ENCODE data around the gene RIMS1.
A peak's percentile ranks its signal among the peaks of the same experiment; 100 is the strongest.
"Not testable (repeated sequence)": the region's sequence is repeated elsewhere in the genome, so short reads cannot be mapped to it uniquely, and the experiment has no call there.

RIMS1 gene

GRCh38 chr6:72246926-72247325, 360.6 kb downstream of the RIMS1 start:
- DNase-seq: no peak

DNA sequence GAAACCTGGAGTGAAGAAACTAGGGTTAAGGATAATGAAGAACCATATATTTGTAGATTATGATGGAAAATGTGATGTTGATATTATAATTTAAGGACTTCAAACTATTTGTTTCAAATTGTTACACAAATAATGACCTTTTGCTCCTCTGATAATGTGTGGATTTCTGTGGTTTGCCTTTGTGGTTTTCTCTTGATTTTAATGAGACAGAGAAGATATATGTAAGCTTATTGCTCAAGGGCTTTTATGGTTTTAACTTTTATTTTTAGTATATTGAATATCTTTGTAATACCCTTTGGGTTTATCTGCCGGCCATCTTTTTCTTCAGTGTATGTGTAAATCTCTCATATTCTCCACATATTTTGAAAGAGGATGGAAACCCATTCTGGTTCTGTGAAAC, 362.3 kb downstream of the RIMS1 start:
- no peak for DNase-seq

DNA sequence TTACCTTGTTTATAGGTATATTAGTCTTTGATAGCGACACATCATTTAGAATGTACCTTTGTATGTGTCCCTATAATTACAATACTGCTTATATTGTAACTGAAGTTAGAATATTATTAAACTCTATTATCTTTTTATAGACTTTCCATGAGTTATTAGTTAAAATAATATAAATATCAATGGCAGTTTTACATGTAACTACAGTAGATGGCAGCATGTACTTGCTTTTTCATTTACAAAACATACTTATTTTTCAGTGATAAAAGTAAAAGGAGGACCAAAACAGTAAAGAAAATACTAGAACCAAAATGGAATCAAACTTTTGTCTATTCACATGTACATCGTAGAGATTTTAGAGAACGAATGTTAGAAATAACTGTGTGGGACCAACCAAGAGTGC, 364.3 kb downstream of the RIMS1 start:
- no peak for DNase-seq

DNA sequence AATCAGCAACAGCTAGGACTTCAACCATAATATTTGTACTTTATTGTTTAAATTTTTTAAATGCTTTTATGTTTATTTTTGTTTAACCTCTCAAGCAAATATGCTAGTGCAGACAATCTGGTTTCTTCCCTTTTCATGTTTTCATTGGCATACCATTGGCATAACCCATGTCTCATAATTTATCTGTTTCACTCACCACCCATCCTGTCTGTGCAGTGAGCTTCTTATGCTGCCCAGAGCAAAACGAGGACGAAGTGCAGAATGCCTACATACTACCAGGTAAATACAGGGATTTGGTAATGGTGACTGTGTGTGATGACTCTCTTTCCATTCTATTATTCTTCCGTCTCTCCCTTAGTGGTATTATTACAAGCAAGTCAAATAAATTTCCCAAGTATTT, 374.1 kb downstream of the RIMS1 start:
- DNase-seq: no peak

- DNase-seq: no peak
Observed at GRCh38 chr6:72261554-72261953, 375.2 kb downstream of the RIMS1 start.

DNA sequence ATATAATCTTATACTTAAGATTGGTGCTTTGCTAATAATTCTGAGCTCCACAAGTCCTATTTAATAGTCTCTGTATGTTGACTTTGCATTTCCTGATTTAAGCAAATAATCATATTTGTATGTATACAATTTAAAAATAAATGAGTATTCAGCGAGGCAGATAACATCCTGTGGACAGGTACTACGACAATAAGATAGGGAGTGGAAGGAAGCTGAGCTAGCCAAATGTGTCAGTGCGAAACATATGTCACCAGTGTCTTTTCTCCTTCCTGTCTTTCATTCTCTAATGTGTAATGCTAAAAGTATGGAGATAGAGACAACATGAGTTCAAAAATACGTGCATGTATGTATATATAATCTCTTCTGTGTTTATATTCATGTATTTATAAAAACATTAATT, 375.9 kb downstream of the RIMS1 start:
- no peak for DNase-seq

DNA sequence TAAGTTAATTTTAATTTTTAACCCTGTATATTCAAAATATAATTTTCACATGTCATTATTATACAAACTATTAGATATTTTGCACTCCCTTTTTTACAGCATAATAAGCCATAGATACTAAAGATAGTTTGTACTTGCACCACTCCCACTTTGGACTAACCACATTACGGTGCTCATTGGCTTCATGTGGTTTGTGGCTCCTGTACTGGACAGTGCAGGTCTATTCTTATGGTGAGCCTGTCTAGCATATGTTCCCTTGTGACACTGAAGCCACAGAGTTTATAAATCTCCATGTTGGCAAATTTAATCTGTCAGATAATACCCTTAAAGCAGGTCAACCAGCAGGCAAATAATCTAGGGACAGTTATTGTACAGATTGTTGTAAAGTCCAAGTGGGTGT, 381.1 kb downstream of the RIMS1 start:
- DNase-seq: no peak

GRCh38 chr6:72271531-72271930, 385.2 kb downstream of the RIMS1 start:
- DNase-seq: no peak

- peak; percentile 26 for DNase-seq
Observed at GRCh38 chr6:72272958-72273357, 386.6 kb downstream of the RIMS1 start.

DNA sequence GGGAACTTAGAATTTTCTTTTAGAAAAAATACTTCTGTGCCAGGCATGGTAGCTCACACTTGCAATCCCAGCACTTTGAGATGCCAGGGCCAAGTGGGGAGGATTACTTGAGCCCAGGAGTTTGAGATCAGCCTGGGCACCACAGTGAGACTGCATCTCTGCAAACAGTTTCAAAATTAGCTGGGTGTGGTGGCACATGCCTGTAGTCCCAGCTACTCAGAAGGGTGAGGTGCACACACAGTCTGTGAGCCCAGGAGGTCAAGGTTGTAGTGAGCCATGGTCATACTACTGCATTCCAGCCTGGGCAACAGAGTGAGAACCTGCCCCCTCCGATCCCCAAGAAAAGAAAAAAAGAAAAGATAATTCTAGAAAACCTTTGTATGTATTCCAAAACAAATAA, 389.5 kb downstream of the RIMS1 start:
- DNase-seq: no peak

GRCh38 chr6:72282201-72282600, 395.9 kb downstream of the RIMS1 start:
- no peak for DNase-seq

DNA sequence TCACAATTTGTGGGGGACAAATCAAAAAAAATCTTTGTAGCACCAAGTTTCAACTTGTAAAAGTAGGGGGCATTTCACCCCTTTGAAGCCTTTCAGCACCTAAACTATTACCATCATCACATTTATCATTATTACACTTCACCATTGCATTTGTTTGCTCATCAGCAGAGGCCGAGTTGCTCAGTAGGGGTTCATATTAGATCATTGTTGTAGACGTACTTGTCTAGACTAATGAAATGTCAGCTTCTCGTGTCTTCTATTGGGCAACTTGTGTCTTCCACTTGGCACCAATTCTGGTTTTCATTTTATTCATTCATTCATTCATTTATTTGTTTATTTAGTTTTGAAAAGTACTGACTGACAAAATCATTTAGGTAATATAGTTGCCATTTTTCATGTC, 397.2 kb downstream of the RIMS1 start:
- DNase-seq: no peak

DNA sequence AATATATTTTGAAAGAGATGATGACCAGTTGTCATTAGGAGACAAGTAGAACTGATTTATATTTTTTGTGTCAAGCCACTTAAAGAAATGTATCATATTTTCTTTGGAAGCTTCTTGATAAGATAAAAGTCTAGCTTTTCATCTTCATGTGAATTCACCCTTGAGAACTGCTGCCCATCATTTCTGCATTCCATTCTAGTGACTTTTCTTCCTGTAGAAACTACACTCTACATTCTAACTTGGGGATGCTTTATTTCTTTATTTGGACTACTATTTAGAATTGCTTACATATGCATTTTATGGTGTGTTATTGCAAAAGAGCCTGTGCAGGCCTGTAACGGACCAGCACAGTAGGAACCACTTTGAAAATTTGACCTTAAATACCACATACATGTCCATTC, 400.6 kb downstream of the RIMS1 start:
- no peak for DNase-seq

DNA sequence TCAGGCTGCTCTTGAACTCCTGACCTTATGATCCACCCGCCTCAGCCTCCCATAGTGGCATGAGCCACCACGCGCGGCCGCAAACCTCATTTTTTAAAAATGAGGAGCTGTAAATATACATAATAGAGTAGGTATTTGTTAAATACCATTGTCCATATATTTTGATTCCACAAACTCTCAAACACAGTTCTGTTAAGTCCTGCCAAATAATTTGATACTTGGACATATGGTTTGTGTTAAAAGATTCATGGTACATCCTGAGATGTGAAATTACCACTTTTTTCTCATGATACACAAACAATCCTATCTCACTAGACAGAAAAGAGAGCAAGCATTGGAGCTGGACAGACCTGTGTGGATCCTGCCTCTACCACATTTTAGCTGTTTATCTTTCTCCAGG, 401.5 kb downstream of the RIMS1 start:
- DNase-seq: no peak

DNA sequence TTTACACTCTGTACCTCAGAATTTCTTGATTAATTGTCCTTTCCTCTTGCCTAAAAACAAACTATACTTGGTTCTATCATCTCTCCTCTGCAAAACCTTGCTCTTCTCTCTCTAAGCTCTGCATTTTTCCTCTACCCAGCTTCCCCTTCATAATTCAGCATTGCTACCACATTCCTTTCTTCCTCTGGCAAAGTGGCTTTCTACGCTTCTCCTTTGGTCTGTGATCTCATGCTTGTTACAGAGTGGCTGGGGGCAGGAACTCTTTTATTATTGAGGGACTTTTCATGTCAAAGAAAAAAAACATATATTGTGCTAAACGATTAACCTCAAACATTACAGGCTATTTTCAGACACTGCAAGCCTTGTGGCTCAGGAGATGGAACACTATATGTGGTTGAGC, 402.2 kb downstream of the RIMS1 start:
- DNase-seq: no peak

DNA sequence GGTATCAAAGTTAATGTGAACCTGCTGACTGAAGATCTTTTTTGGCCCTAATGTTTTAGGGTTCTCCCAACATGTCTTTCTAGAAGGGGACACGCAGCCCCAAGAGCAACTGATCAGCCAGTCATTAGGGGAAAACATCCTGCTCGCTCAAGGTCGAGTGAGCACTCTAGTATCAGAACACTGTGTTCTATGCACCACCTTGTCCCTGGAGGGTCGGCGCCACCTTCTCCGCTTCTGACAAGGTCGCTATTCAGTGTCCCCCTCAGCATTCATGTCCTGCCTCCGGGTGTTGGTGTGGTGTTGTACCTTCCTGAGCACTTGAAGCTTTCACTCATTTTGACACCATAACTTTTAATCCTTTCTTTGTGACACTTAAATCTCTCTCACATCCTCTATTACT, 404.3 kb downstream of the RIMS1 start:
- DNase-seq: no peak

GRCh38 chr6:72296375-72296774, 410.0 kb downstream of the RIMS1 start:
- DNase-seq: no peak

DNA sequence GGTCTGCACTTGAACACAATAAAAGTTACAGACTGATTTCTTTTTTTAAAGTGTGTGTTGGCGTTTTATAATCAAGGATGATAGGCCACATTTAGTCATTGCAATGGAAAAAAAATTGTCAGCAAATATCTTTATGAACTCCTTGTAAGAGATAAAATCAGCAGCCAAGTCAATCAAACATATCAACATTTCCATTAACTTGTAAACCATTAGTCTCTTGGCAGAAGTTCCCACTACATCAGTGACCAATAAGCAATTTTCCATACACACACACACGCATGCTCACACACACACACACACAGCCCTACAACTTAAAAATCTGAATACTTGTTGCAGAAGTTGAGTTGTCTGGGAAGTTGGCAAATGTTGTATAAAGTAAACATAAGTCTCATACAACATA, 419.6 kb downstream of the RIMS1 start:
- DNase-seq: no peak

- DNase-seq: no peak
Observed at GRCh38 chr6:72316675-72317380, 430.5 kb downstream of the RIMS1 start.

- DNase-seq: no peak
Observed at GRCh38 chr6:72321788-72322187, 435.4 kb downstream of the RIMS1 start.

- DNase-seq: no peak
Observed at GRCh38 chr6:72322771-72323170, 436.4 kb downstream of the RIMS1 start.

DNA sequence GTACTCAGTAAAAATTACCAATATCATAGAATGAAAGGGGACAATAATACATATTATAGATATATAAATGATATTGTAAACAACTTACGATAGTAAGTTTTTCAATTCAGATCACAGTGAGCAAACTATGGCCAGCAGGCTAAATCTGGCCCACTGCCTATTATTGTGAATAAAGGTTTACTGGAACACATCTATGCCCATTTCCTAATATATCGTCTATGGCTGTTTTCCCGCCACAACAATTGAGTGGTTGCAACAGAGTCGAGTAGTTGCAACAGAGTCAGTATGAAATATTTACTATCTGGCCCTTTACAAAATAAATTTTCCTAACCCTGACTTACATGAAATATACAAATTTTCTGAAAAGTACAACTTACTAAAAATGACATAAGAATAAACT, 438.2 kb downstream of the RIMS1 start:
- DNase-seq: no peak

DNA sequence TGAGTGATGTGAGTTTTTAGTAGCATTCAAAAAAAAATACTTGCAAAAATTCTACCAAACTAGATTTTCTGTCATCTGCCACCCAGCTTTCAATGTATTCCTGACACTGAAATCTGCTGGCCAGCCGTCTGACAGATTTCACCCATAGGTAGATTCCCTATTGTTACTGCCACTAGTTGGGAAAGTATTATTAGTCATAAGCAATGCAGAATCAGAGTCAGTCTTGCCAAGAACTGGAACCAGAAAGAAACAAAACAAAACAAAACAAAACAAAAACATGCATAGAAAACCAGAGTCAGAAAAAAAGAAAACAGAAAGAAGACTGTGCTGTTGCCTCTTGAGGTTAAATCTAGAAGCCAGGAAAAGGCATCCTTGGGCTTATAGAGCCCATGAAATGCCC, 442.4 kb downstream of the RIMS1 start:
- DNase-seq: no peak

- not testable (repeated sequence) for DNase-seq
Observed at GRCh38 chr6:72335203-72335602, 448.9 kb downstream of the RIMS1 start.

- no peak for DNase-seq
Observed at GRCh38 chr6:72348926-72349325, 462.6 kb downstream of the RIMS1 start.

Data from NCI-H446 treated with DMSO at 0.1 percent for 48 hours (cell line).